Tibial nerve (tissue), 4 donors: Measurements from ENCODE around the gene FADS1.

Source experiments
- EP300 ChIP-seq, 2 donors: sonication (generic); formaldehyde crosslinking; IDR thresholded peaks; one replicate each; pipeline ENCODE4 v1.6.1; 2017; ENCODE audit warnings: antibody characterized with exemption in 2 of 2, mild to moderate bottlenecking in 1 of 2
- POLR2A ChIP-seq, 2 donors: fragments of 450-650 bp; IDR thresholded peaks; one replicate each; pipeline ENCODE4 v1.6.1; 2017; ENCODE audit warnings: antibody characterized with exemption in 2 of 2, mild to moderate bottlenecking in 2 of 2, moderate library complexity in 2 of 2
- TF ChIP-seq, protein P1 (sequence below), 5 experiments: fragments of 200-600 bp in 3 of 5; fragments of 450-650 bp in 2 of 5; sonication (generic) in 3 of 5; IDR thresholded peaks; one replicate each; pipeline ENCODE4 v1.5.1; 2016 to 2019; ENCODE audit warnings: antibody characterized with exemption in 5 of 5, mild to moderate bottlenecking in 3 of 5, moderate library complexity in 2 of 5

DNA sequence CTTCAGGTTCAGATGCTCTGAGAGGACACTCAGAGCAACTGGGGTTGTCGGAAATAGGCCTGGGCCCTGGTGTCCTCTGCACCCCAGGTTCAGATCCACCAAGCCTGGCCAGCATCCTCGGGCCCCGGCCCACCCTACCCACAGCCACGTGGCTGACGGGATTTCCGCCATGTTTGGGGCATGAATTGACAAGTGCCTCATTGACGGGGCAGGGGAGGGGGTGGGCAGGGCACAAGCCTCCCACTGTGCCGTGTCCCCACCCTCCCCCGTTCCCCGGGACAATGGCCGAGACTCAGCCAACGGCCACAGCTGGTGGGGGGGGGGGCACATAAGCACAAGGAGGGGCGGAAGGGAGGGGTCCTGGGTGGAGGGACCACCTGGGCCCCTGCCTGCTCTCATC, 55.9 kb downstream of the FADS1 start:
- TF ChIP-seq POLR2A (IDR thresholded peaks at IDR 0.05) (no peak), EP300 (IDR thresholded peaks at IDR 0.05) (no peak)
- TF ChIP-seq, protein P1, sequence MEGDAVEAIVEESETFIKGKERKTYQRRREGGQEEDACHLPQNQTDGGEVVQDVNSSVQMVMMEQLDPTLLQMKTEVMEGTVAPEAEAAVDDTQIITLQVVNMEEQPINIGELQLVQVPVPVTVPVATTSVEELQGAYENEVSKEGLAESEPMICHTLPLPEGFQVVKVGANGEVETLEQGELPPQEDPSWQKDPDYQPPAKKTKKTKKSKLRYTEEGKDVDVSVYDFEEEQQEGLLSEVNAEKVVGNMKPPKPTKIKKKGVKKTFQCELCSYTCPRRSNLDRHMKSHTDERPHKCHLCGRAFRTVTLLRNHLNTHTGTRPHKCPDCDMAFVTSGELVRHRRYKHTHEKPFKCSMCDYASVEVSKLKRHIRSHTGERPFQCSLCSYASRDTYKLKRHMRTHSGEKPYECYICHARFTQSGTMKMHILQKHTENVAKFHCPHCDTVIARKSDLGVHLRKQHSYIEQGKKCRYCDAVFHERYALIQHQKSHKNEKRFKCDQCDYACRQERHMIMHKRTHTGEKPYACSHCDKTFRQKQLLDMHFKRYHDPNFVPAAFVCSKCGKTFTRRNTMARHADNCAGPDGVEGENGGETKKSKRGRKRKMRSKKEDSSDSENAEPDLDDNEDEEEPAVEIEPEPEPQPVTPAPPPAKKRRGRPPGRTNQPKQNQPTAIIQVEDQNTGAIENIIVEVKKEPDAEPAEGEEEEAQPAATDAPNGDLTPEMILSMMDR (IDR thresholded peaks at IDR 0.05), result no peak
